GM12875 (cell line): Measurements from ENCODE around the gene IL16.

Experiments used
- H3K4me3 ChIP-seq: one replicate; pipeline ENCODE4 v1.5.1; 2011; ENCODE audit warnings: low read depth, low read length, control low read depth
- CTCF ChIP-seq: IDR thresholded peaks from 2 replicates; pipeline ENCODE4 v1.5.1; 2011; ENCODE audit warnings: low read depth, mild to moderate bottlenecking, control low read depth, inconsistent platforms, low read length, moderate library complexity, borderline replicate concordance; ENCODE audit not compliant: insufficient read depth

The IL16 gene

GRCh38 chr15:81312790-81313543 lies 116.3 kb downstream of the IL16 start:
- TF ChIP-seq CTCF, result no peak
- no peak overlapping the region for H3K4me3 ChIP-seq

- H3K4me3 ChIP-seq, result no peak overlapping the region
- TF ChIP-seq CTCF, result no peak
Measured at GRCh38 chr15:81313686-81314085, 117.0 kb downstream of the IL16 start.

GRCh38 chr15:81314378-81314777 lies 117.7 kb downstream of the IL16 start:
- no peak for TF ChIP-seq CTCF
- H3K4me3 ChIP-seq, result no peak overlapping the region

- TF ChIP-seq CTCF, result no peak
- H3K4me3 ChIP-seq, result no peak overlapping the region
Measured at GRCh38 chr15:81315452-81316175, 118.9 kb downstream of the IL16 start.

GRCh38 chr15:81316267-81316666 lies 119.6 kb downstream of the IL16 start:
- no peak overlapping the region for H3K4me3 ChIP-seq
- TF ChIP-seq CTCF, result no peak

- TF ChIP-seq CTCF, result no peak
- no peak overlapping the region for H3K4me3 ChIP-seq
Measured at GRCh38 chr15:81317642-81318017, 121.0 kb downstream of the IL16 start.

GRCh38 chr15:81321667-81322066 lies 125.0 kb downstream of the IL16 start:
- TF ChIP-seq CTCF, result no peak
- no peak overlapping the region for H3K4me3 ChIP-seq
